Peyer's patch (tissue), 4 donors: ENCODE measurements around the gene ABCD3. TPM values are rescaled to one million over a fixed set of nuclear protein-coding genes. Genes with fewer than 3 reads are reported as not detected.

Source experiments
- DNase-seq, 3 donors: peaks; one replicate each; pipeline ENCODE4 v3.0.0-alpha.2; 2017 to 2019
- H3K27ac ChIP-seq, 4 donors: fragments of 200-600 bp; sonication (generic); one replicate each; pipeline ENCODE4 v1.5.1; 2016 to 2019
- H3K27me3 ChIP-seq, 2 donors: fragments of 200-600 bp; sonication (generic); one replicate each; pipeline ENCODE4 v1.5.1; 2019
- H3K36me3 ChIP-seq, 3 donors: fragments of 200-600 bp; sonication (generic); one replicate each; pipeline ENCODE4 v1.5.1; 2016 to 2019
- H3K4me1 ChIP-seq, 4 donors: fragments of 200-600 bp; sonication (generic); one replicate each; pipeline ENCODE4 v1.5.1; 2016 to 2019
- H3K4me3 ChIP-seq, 4 donors: fragments of 200-600 bp; sonication (generic); 1 replicate in 3 of 4; 2 replicates in 1 of 4; pipeline ENCODE4 v1.5.1; 2016 to 2019; ENCODE audit warnings: mild to moderate bottlenecking in 1 of 4
- H3K9me3 ChIP-seq, 4 donors: fragments of 200-600 bp; sonication (generic); one replicate each; pipeline ENCODE4 v1.5.1; 2016 to 2019; ENCODE audit warnings: mild to moderate bottlenecking in 1 of 4
- CTCF ChIP-seq, 6 experiments: fragments of 450-650 bp in 4 of 6; fragments of 200-600 bp in 2 of 6; sonication (generic) in 1 of 6; IDR thresholded peaks; one replicate each; pipeline ENCODE4 v1.5.1; 2017 to 2019; ENCODE audit warnings: antibody characterized with exemption in 6 of 6, mild to moderate bottlenecking in 3 of 6, moderate library complexity in 1 of 6
- POLR2A ChIP-seq, 2 donors: fragments of 450-650 bp; IDR thresholded peaks; one replicate each; pipeline ENCODE4 v1.5.1; 2017; ENCODE audit warnings: antibody characterized with exemption in 2 of 2, mild to moderate bottlenecking in 2 of 2, moderate library complexity in 2 of 2
- total RNA-seq, 4 donors: library from RNA; depleted of rRNA; stranded (reverse); fragments of >200 nt; gene quantifications; one replicate each; pipeline ENCODE4 v1.1.0, GENCODE V29; 2016

Gene ABCD3
- total RNA-seq, 4 donors from 2014 or later, result 22.3 to 66.6 (median 57.0) TPM

GRCh38 chr1:94471271-94471670, 53.1 kb downstream of the ABCD3 start:
- H3K27me3 ChIP-seq, result no peaks in the 10 kb centered on the region
- TF ChIP-seq POLR2A (IDR thresholded peaks at IDR 0.05), result no peak
- TF ChIP-seq CTCF (IDR thresholded peaks at IDR 0.05), result no peak

GRCh38 chr1:94475232-94475631, 57.0 kb downstream of the ABCD3 start:
- Histone ChIP-seq H3K9me3 (no peaks in the 10 kb centered on the region), H3K27ac (no peak overlapping the region), H3K27me3 (no peaks in the 10 kb centered on the region), H3K4me3 (no peak overlapping the region), H3K4me1 (no peaks in the 10 kb centered on the region), H3K36me3 (peaks cover 0 to 13% (median 0%) of the 10 kb centered on the region in 3 donors)
- no peak for DNase-seq
- TF ChIP-seq CTCF (IDR thresholded peaks at IDR 0.05) (no peak), POLR2A (IDR thresholded peaks at IDR 0.05) (no peak)

More at GRCh38 chr1:94471271-94471670, 53.1 kb downstream of the ABCD3 start:
- Histone ChIP-seq H3K27ac (no peak overlapping the region), H3K4me1 (no peaks in the 10 kb centered on the region), H3K9me3 (no peaks in the 10 kb centered on the region), H3K36me3 (peaks cover 0 to 13% (median 0%) of the 10 kb centered on the region in 3 donors), H3K4me3 (no peak overlapping the region)
- DNase-seq, result no peak

GRCh38 chr1:94479682-94480081, 61.5 kb downstream of the ABCD3 start:
- no peaks in the 10 kb centered on the region for H3K27me3 ChIP-seq
- no peak for DNase-seq
- H3K4me3 ChIP-seq, result no peak overlapping the region
- no peak for TF ChIP-seq CTCF (IDR thresholded peaks at IDR 0.05)
- no peak for TF ChIP-seq POLR2A (IDR thresholded peaks at IDR 0.05)
- no peak overlapping the region for H3K27ac ChIP-seq
- no peaks in the 10 kb centered on the region for H3K4me1 ChIP-seq
- H3K36me3 ChIP-seq, result peaks cover 0 to 33% (median 0%) of the 10 kb centered on the region in 3 donors
- no peaks in the 10 kb centered on the region for H3K9me3 ChIP-seq

- H3K27ac ChIP-seq, result no peak overlapping the region
- peak in 1 of 3 donors; percentile 61 for DNase-seq
- H3K36me3 ChIP-seq, result peaks cover 0 to 28% (median 0%) of the 10 kb centered on the region in 3 donors
- H3K27me3 ChIP-seq, result no peaks in the 10 kb centered on the region
- H3K9me3 ChIP-seq, result no peaks in the 10 kb centered on the region
- TF ChIP-seq POLR2A (IDR thresholded peaks at IDR 0.05), result no peak
- peak; percentile 37 to 84 (median 78) for TF ChIP-seq CTCF (IDR thresholded peaks at IDR 0.05)
- H3K4me3 ChIP-seq, result no peak overlapping the region
- H3K4me1 ChIP-seq, result no peaks in the 10 kb centered on the region
Observed at GRCh38 chr1:94481473-94481933, 63.3 kb downstream of the ABCD3 start.

- TF ChIP-seq CTCF (IDR thresholded peaks at IDR 0.05) (no peak), POLR2A (IDR thresholded peaks at IDR 0.05) (no peak)
- no peaks in the 10 kb centered on the region for H3K9me3 ChIP-seq
- DNase-seq, result no peak
- H3K4me3 ChIP-seq, result no peak overlapping the region
- H3K4me1 ChIP-seq, result no peaks in the 10 kb centered on the region
- H3K27ac ChIP-seq, result no peak overlapping the region
- H3K36me3 ChIP-seq, result peaks cover 0 to 55% (median 0%) of the 10 kb centered on the region in 3 donors
- H3K27me3 ChIP-seq, result no peaks in the 10 kb centered on the region
Observed at GRCh38 chr1:94486990-94487389, 68.8 kb downstream of the ABCD3 start.

GRCh38 chr1:94490556-94490955, 72.4 kb downstream of the ABCD3 start:
- H3K36me3 ChIP-seq, result peaks cover 0 to 51% (median 0%) of the 10 kb centered on the region in 3 donors
- TF ChIP-seq CTCF (IDR thresholded peaks at IDR 0.05), result no peak

More at GRCh38 chr1:94490556-94490955, 72.4 kb downstream of the ABCD3 start:
- Histone ChIP-seq H3K27me3 (no peaks in the 10 kb centered on the region), H3K4me3 (no peak overlapping the region), H3K9me3 (no peaks in the 10 kb centered on the region), H3K4me1 (no peaks in the 10 kb centered on the region), H3K27ac (no peak overlapping the region)
- DNase-seq, result no peak
